HL-60 (cell line): ENCODE data around the gene NF1.

Experiments used
- CTCF ChIP-seq: IDR thresholded peaks from one replicate; pipeline ENCODE4 v1.5.1; 2011; ENCODE audit warnings: low read length, control low read depth, inconsistent platforms; ENCODE audit not compliant: insufficient read depth
- GABPA ChIP-seq: IDR thresholded peaks from 2 replicates; pipeline ENCODE4 v1.6.1; 2012; ENCODE audit warnings: low read depth
- POLR2AphosphoS5 ChIP-seq: IDR thresholded peaks from 2 replicates; pipeline ENCODE4 v1.6.1; 2012; ENCODE audit warnings: low read depth
- SPI1 ChIP-seq: IDR thresholded peaks from 2 replicates; pipeline ENCODE4 v1.6.1; 2012; ENCODE audit warnings: low read depth, mild to moderate bottlenecking, borderline replicate concordance
- TF ChIP-seq, protein P1 (sequence below): IDR thresholded peaks from 2 replicates; pipeline ENCODE4 v1.6.1; 2012; ENCODE audit warnings: low read depth; ENCODE audit not compliant: insufficient replicate concordance

DNA sequence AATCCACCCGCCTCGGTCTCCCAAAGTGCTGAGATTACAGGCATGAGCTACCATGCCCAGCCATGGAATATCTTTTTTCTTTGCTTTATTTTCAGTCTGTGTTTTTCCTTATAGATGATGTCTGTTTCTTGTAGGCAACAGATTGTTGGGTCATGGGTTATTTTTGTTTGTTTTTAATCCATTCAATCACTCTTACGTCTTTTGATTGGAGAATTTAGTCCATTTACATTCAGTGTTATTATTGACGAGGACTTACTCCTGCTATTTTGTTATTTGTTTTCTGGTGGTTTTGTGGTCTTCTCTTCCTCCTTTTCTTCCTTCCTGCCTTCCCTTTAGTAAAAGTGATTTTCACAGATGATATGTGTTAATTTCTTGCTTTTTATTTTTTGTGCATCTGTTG is 146.3 kb downstream of the NF1 start:
- no peak for TF ChIP-seq CTCF
- TF ChIP-seq POLR2AphosphoS5: no peak
- TF ChIP-seq, protein P1, sequence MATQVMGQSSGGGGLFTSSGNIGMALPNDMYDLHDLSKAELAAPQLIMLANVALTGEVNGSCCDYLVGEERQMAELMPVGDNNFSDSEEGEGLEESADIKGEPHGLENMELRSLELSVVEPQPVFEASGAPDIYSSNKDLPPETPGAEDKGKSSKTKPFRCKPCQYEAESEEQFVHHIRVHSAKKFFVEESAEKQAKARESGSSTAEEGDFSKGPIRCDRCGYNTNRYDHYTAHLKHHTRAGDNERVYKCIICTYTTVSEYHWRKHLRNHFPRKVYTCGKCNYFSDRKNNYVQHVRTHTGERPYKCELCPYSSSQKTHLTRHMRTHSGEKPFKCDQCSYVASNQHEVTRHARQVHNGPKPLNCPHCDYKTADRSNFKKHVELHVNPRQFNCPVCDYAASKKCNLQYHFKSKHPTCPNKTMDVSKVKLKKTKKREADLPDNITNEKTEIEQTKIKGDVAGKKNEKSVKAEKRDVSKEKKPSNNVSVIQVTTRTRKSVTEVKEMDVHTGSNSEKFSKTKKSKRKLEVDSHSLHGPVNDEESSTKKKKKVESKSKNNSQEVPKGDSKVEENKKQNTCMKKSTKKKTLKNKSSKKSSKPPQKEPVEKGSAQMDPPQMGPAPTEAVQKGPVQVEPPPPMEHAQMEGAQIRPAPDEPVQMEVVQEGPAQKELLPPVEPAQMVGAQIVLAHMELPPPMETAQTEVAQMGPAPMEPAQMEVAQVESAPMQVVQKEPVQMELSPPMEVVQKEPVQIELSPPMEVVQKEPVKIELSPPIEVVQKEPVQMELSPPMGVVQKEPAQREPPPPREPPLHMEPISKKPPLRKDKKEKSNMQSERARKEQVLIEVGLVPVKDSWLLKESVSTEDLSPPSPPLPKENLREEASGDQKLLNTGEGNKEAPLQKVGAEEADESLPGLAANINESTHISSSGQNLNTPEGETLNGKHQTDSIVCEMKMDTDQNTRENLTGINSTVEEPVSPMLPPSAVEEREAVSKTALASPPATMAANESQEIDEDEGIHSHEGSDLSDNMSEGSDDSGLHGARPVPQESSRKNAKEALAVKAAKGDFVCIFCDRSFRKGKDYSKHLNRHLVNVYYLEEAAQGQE: no peak
- TF ChIP-seq SPI1: no peak
- TF ChIP-seq GABPA: no peak
